ENCODE results near the gene TBKBP1.

The TBKBP1 gene

DNA sequence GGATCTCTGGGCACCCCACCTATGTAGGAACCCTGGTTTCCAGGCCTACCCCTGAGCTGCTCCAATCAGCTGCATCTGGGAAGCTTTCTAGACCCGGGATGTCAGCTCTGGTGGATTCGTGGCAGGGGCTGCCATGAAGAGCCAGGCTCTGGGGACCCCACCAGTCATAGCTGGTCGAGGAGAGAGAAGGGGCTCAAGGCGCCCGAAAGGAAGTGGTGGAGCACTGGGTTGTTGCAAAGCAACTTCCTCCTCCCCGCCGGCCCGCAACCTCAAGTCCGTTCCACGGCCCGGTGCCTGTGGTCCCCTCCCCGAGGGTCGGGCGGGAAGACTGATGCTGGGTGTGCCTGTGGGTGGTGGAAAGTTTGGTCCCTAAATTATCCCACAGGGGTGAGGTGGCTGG, 10.2 kb downstream of the TBKBP1 start:
- H3K4me1 ChIP-seq (ENCODE audit: control insufficient read depth, insufficient read depth, low read length) = peaks cover 21% of the 10 kb centered on the region
- no peak overlapping the region for H3K9ac ChIP-seq (ENCODE audit: low read length)
- H3K9me3 ChIP-seq (ENCODE audit: control insufficient read depth, low read length) = no peaks in the 10 kb centered on the region
- no peaks in the 10 kb centered on the region for H3K36me3 ChIP-seq (ENCODE audit: control insufficient read depth, insufficient read depth, low read length)
- no peak overlapping the region for H3K4me3 ChIP-seq (ENCODE audit: low read length)
- peaks cover 11% of the 10 kb centered on the region for H3K27me3 ChIP-seq (ENCODE audit: control insufficient read depth, insufficient read depth, low read length)

DNA sequence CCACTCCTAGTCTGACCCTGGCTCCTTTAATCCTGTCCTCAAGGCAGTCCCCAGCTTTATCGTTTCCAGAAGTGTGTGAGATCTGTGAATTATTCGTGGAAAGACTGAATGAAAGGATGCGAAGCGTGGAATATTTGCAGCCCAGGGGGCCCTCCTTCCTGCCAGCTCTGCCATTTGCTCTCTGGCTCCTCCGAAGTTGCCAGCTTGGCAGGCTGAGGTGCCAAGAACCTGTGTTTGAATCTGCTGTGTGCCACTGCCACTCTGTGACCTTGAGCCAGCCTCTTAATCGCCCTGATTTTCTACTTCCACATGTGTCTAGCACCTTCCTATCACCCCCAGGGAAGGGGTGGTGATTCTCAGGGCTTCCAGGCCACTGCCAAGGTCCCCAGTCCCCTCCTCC, 10.8 kb downstream of the TBKBP1 start:
- Histone ChIP-seq H3K9me3 (ENCODE audit: control insufficient read depth, low read length) (no peaks in the 10 kb centered on the region), H3K9ac (ENCODE audit: low read length) (no peak overlapping the region), H3K36me3 (ENCODE audit: control insufficient read depth, insufficient read depth, low read length) (no peaks in the 10 kb centered on the region), H3K27me3 (ENCODE audit: control insufficient read depth, insufficient read depth, low read length) (peaks cover 11% of the 10 kb centered on the region), H3K4me1 (ENCODE audit: control insufficient read depth, insufficient read depth, low read length) (peaks cover 24% of the 10 kb centered on the region), H3K4me3 (ENCODE audit: low read length) (no peak overlapping the region)

DNA sequence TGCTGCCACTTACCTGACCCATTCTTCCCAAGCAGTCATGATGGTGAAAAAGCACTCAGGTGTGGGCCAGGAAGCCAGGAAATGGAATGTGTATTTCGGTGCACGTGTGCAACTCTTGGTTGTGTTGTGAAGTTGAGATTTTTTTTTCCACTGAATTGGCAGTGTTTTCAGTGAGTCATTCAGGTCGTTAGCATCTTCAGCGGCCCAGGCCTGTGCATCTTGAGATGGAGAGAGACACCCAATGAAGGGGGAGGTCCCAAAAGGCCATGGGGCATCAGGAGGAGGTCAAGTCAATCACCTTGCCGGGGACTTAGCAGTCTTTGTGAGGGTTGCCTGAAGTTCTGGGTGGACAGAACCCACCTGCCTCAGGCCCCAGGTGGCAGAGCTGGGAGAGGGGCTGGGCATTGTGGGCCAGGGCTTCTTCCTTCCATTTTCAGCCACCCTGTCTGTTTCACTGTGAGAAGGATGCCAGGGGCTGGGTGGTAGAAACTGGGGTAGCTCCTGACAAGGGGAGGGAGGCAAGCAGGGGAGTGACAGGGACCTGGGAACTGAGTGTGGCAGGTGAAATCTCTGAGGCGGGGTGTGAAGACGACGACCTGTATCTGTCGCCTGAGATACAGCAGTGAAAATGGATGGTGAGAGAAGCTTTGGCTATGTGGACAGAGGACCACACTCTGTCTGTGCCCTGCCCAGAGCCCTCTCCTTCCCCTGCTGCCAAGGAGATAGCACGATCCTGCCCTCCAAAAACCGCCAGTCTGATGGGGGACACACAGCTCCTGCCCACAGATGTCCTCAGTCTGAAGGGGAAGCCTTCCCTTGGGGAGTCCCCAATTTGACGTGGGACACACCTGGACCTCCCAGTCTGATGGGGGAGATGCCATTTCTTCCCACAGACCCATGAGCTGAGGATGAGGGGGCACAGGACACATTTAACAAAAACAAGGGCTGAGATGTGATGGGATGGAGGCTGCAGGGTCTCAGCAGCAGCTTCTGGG, 11.9 kb downstream of the TBKBP1 start:
- peaks cover 11% of the 10 kb centered on the region for H3K27me3 ChIP-seq (ENCODE audit: control insufficient read depth, insufficient read depth, low read length)
- H3K36me3 ChIP-seq (ENCODE audit: control insufficient read depth, insufficient read depth, low read length) = no peaks in the 10 kb centered on the region
- peaks cover 24% of the 10 kb centered on the region for H3K4me1 ChIP-seq (ENCODE audit: control insufficient read depth, insufficient read depth, low read length)
- no peaks in the 10 kb centered on the region for H3K9me3 ChIP-seq (ENCODE audit: control insufficient read depth, low read length)
- H3K4me3 ChIP-seq (ENCODE audit: low read length) = no peak overlapping the region
- no peak overlapping the region for H3K9ac ChIP-seq (ENCODE audit: low read length)

DNA sequence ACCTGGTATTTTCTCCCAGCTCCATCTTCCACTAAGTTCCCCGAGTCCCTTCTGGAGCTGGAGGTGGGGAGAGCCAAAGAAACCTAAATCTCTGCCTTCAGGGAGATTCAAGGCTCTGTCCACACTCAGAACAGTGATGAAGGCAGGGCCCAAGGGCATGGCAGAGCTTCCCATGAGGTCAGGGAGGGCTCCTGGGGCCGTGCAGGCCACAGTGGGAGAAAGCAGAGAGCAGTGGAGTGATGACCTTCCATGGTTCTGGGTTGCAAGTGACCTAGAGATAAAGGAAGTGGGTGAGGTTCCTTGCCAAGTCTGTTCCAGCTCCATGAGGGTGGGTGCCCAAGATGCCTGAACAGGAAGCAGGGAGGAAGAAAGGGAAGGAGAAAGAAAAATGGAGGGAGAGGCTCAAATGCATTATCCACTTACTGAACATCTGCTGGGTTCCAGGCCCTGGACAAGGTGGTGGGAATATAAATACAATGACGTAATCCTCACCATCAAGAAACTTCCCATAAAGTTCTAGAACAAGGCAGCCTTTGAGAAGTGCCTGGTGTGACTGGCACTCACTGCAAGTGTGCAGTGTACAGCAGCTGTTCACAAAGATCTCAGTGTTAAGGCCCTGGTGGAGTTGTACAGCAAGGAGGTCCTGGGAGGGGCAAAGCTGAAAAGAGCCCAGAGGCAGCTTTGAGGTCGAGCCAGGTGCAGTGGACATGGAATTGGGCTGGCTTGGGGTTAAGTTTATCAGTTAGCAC, 13.3 kb downstream of the TBKBP1 start:
- H3K4me1 ChIP-seq (ENCODE audit: control insufficient read depth, insufficient read depth, low read length) = peaks cover 24% of the 10 kb centered on the region
- no peak overlapping the region for H3K9ac ChIP-seq (ENCODE audit: low read length)
- peaks cover 14% of the 10 kb centered on the region for H3K27me3 ChIP-seq (ENCODE audit: control insufficient read depth, insufficient read depth, low read length)
- H3K9me3 ChIP-seq (ENCODE audit: control insufficient read depth, low read length) = no peaks in the 10 kb centered on the region
- H3K36me3 ChIP-seq (ENCODE audit: control insufficient read depth, insufficient read depth, low read length) = no peaks in the 10 kb centered on the region
- no peak overlapping the region for H3K4me3 ChIP-seq (ENCODE audit: low read length)

DNA sequence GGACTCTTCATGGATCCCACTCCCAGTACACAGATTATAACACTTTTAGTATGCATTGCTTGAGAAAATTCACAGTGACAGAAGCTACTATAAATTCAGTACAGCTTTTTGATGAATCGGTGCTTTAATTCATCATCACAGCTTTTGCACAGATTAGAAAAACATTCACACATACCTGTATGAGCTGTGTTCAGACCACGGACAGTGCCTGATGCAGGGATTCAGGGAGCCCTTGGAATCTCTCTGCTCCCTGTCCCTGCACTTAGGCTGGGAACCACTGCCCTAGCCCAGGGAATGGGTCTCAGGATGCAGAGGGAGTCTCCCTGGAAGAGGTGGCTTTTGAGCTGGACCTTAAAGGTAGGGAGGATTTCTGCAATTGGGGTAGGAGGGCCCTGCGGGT, 13.9 kb downstream of the TBKBP1 start:
- H3K36me3 ChIP-seq (ENCODE audit: control insufficient read depth, insufficient read depth, low read length) = no peaks in the 10 kb centered on the region
- no peak overlapping the region for H3K4me3 ChIP-seq (ENCODE audit: low read length)
- no peaks in the 10 kb centered on the region for H3K9me3 ChIP-seq (ENCODE audit: control insufficient read depth, low read length)
- no peak overlapping the region for H3K9ac ChIP-seq (ENCODE audit: low read length)
- peaks cover 24% of the 10 kb centered on the region for H3K4me1 ChIP-seq (ENCODE audit: control insufficient read depth, insufficient read depth, low read length)
- H3K27me3 ChIP-seq (ENCODE audit: control insufficient read depth, insufficient read depth, low read length) = peaks cover 21% of the 10 kb centered on the region

DNA sequence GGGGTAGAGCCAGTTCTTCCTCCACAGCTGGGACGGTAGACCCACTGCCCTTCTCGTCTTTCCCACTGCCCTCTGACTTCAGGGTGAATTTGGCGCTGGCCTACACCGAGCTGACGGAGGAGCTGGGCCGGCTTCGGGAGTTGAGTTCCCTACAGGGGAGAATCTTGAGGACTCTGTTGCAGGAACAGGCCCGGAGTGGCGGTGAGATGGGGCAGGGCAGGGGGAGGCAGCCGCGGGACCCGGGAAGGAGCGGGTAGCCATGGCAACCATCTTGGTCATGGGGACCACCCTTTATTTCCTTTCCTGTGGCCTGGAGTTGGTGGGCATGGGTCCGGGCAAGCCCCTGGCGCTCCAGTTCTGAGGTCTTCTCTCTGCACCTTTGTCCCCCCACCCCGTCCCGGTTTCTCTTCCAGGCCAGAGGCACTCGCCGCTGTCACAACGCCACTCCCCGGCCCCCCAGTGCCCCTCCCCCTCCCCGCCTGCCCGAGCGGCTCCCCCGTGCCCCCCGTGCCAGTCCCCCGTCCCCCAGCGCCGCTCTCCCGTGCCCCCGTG, 14.4 kb downstream of the TBKBP1 start:
- H3K4me3 ChIP-seq (ENCODE audit: low read length) = no peak overlapping the region

DNA sequence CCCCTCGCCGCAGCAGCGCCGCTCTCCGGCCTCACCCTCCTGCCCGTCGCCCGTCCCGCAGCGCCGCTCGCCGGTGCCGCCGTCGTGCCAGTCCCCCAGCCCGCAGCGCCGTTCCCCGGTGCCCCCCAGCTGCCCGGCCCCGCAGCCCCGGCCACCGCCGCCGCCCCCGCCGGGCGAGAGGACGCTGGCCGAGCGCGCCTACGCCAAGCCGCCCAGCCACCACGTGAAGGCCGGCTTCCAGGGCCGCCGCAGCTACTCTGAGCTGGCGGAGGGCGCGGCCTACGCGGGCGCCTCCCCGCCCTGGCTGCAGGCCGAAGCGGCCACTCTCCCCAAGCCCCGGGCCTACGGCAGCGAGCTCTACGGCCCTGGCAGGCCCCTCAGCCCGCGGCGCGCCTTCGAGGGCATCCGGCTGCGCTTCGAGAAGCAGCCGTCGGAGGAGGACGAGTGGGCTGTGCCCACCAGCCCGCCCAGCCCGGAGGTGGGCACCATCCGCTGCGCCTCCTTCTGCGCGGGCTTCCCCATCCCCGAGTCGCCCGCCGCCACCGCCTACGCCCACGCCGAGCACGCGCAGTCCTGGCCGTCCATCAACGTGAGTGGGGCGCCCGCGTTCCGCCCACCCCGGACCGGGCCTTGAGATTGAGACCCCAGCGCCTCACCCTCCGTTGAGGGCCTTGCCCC, 15.0 kb downstream of the TBKBP1 start:
- Histone ChIP-seq H3K9ac (ENCODE audit: low read length) (no peak overlapping the region), H3K9me3 (ENCODE audit: control insufficient read depth, low read length) (no peaks in the 10 kb centered on the region), H3K4me3 (ENCODE audit: low read length) (no peak overlapping the region), H3K4me1 (ENCODE audit: control insufficient read depth, insufficient read depth, low read length) (peaks cover 24% of the 10 kb centered on the region), H3K27me3 (ENCODE audit: control insufficient read depth, insufficient read depth, low read length) (peaks cover 28% of the 10 kb centered on the region), H3K36me3 (ENCODE audit: control insufficient read depth, insufficient read depth, low read length) (no peaks in the 10 kb centered on the region)

More for the DNA sequence above, 14.4 kb downstream of the TBKBP1 start:
- H3K36me3 ChIP-seq (ENCODE audit: control insufficient read depth, insufficient read depth, low read length) = no peaks in the 10 kb centered on the region
- peaks cover 24% of the 10 kb centered on the region for H3K4me1 ChIP-seq (ENCODE audit: control insufficient read depth, insufficient read depth, low read length)
- H3K9ac ChIP-seq (ENCODE audit: low read length) = no peak overlapping the region
- no peaks in the 10 kb centered on the region for H3K9me3 ChIP-seq (ENCODE audit: control insufficient read depth, low read length)
- peaks cover 22% of the 10 kb centered on the region for H3K27me3 ChIP-seq (ENCODE audit: control insufficient read depth, insufficient read depth, low read length)

DNA sequence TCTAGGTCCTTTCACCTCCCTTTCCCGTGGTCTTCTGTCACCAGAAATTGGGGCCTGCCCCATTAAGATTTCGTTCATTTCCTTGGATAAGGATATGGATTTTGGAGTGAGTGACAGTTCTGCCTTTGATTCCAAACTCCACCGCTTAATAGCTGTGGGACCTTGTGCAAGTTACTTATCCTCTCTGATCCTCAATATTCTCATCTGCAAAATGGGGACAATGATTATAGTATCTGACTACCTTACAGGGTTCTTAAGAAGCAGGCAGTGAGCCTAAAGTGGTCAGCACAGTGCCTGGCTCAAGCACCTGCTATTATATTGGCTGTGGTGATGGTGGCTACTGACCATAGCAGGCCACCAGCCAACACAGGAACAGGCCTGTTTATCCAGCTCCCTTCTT, 15.6 kb downstream of the TBKBP1 start:
- Histone ChIP-seq H3K4me1 (ENCODE audit: control insufficient read depth, insufficient read depth, low read length) (peaks cover 24% of the 10 kb centered on the region), H3K9me3 (ENCODE audit: control insufficient read depth, low read length) (no peaks in the 10 kb centered on the region), H3K9ac (ENCODE audit: low read length) (no peak overlapping the region), H3K4me3 (ENCODE audit: low read length) (no peak overlapping the region), H3K36me3 (ENCODE audit: control insufficient read depth, insufficient read depth, low read length) (no peaks in the 10 kb centered on the region), H3K27me3 (ENCODE audit: control insufficient read depth, insufficient read depth, low read length) (peaks cover 34% of the 10 kb centered on the region)

DNA sequence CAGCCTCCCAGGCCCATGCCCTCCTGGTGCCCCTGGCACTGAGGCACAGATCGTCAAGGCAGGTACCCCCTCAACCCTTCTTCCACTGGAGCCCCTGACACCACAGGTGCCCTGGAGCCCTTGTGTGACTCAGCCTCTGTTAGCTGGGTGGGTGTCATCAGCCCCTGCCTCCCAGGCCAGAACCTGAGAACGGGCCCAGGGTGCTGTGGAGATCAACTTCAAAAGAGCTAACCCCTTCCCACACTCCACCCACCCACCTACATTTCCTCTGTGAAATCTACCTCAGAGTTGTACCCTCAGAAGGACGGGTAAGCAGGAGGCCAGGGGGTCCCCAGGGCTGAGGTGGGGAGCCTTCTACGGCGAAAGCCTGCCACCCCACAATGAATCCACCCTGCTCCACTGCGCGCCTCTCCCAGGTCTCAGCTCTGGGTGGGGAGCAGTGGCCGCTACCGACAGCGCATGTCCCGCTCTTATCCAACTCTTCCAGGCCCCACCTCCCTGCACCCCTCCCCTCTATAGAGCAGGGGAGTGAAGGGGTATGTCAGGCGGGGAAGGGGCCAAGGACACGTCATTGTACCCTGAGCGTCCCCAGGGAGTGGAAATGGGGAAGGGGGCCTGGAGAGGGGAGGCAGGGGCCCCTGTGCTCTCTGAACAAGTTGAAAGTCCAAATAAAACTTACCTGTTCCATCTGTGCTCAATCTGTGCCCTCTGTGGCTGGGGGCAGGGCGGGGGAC, 17.6 kb downstream of the TBKBP1 start:
- H3K9ac ChIP-seq (ENCODE audit: low read length) = no peak overlapping the region
- peaks cover 21% of the 10 kb centered on the region for H3K4me1 ChIP-seq (ENCODE audit: control insufficient read depth, insufficient read depth, low read length)
- H3K36me3 ChIP-seq (ENCODE audit: control insufficient read depth, insufficient read depth, low read length) = no peaks in the 10 kb centered on the region
- H3K27me3 ChIP-seq (ENCODE audit: control insufficient read depth, insufficient read depth, low read length) = peaks cover 42% of the 10 kb centered on the region
- no peak overlapping the region for H3K4me3 ChIP-seq (ENCODE audit: low read length)
- no peaks in the 10 kb centered on the region for H3K9me3 ChIP-seq (ENCODE audit: control insufficient read depth, low read length)

DNA sequence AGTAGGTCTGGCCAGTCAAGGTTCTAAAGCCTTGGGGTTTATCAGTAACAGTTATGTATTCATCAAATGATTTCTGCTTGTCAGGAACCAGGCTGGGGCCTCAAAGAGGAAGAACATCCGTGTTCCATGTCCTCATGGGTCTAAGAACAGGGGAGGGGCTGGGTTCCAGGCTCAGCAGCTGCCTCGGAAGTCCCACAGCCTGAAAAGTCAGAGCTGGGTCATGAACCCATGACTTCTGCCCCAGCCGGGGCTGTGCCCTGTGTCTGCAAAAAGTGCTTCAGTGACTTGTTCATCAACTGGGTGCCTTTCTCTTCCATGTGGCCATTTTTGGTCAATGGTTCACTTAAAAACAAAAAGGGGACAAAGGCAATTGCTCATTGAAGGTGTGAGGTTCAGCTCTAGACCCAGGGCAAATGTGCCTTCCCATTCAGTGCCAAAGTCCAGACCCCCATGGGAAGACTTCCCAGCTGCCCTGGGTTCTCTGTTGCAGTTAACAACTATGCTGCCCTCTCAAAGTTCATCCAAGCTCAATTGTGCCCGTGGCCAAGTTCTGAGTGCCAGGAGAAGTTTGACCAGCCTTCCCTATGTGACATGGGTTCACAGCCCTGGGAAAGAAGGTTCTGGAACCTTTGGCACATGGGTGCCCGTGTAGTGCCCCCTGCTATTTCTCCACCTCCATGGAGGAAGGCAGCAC, 18.5 kb downstream of the TBKBP1 start:
- Histone ChIP-seq H3K36me3 (ENCODE audit: control insufficient read depth, insufficient read depth, low read length) (no peaks in the 10 kb centered on the region), H3K4me1 (ENCODE audit: control insufficient read depth, insufficient read depth, low read length) (peaks cover 11% of the 10 kb centered on the region), H3K27me3 (ENCODE audit: control insufficient read depth, insufficient read depth, low read length) (peaks cover 47% of the 10 kb centered on the region), H3K9me3 (ENCODE audit: control insufficient read depth, low read length) (no peaks in the 10 kb centered on the region), H3K9ac (ENCODE audit: low read length) (no peak overlapping the region), H3K4me3 (ENCODE audit: low read length) (no peak overlapping the region)

Data from mucosa of stomach (tissue), 1 donor.